ENCODE measurements around the gene IMP4. TPM values are rescaled to one million over a fixed set of nuclear protein-coding genes. Genes with fewer than 3 reads are reported as not detected.

Gene IMP4
- total and polyA plus RNA-seq, 2 donors (not counting 1 experiment from before 2014, with no cell fraction given) = 102 to 164 TPM

DNA sequence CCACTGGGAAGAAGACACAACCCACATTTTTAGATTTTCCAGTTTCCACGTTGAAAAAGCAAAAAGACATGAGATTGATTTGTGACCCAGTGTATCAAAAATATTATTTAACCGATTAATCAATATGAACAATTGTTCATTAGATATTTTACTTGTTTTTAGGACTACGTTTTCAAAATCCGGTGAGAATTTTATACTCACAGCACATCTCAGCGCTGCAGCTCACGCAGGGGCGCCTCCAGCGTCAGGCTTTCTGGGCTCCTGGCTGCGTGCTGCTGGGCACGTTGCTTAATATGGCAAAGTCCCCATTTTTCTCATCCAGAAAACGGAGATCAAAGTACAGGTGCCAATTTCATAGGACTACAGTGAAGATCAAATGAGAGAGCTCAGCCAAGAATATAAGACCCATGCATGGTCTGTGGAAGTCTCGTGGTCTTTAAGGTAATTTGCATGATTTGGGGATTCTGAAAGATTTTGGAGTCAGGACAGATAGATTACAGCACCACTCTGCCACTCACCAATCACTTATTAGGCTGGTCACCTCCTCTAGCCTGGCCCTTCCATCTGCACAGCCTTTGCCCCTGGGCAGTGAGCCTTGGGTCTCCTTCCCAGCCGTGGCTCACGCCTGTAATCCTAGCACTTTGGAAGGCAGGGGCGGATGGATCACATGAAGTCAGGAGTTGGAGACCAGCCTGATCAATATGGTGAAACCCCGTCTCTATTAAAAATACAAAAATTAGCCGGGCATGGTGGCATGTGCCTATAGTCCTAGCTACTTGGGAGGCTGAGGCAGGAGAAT lies 49.4 kb downstream of the IMP4 start:
- no peaks in the 10 kb centered on the region for H4K20me1 ChIP-seq (ENCODE audit: control insufficient read depth, insufficient read depth, low read length, poor library complexity, severe bottlenecking)
- peak overlapping the region; percentile 48 to 72 (median 63) for H3K4me3 ChIP-seq (ENCODE audit: control extremely low read depth in 1 of 5, extremely low read depth in 1 of 5, insufficient read depth in 1 of 5, low read depth in 2 of 5, low read length in 4 of 5)
- no peaks in the 10 kb centered on the region for H3K79me2 ChIP-seq (ENCODE audit: control insufficient read depth, insufficient read depth, low read length)
- no peaks in the 10 kb centered on the region for H3K27me3 Mint-ChIP-seq
- peaks cover 0 to 5% (median 0%) of the 10 kb centered on the region in 3 donors for H3K9me3 ChIP-seq (ENCODE audit: control extremely low read depth in 1 of 3, control insufficient read depth in 2 of 3, insufficient read depth in 1 of 3, low read length in 2 of 3)
- no peaks in the 10 kb centered on the region for H3K36me3 ChIP-seq (replicated peaks in 1 of 2; ENCODE audit: control extremely low read depth in 1 of 2, control insufficient read depth in 1 of 2, extremely low read depth in 1 of 2, insufficient read depth in 2 of 2, low read length in 1 of 2)
- peak overlapping the region; percentile 76 for H3K9ac ChIP-seq (ENCODE audit: low read length)
- peak overlapping the region; percentile 83 for H2AFZ ChIP-seq (ENCODE audit: insufficient read depth, low read depth, low read length, poor library complexity, severe bottlenecking)
- intact Hi-C loops (cut with micrococcal nuclease) = loop anchor here (1.0 to 5.0 kb wide), 2 partner anchors 20 to 35 kb away; partner anchors contain the start of gene PTPN18
- TF ChIP-seq EZH2 (IDR thresholded peaks at IDR 0.05; ENCODE audit: borderline replicate concordance, insufficient read depth, low read depth, low read length, poor library complexity, severe bottlenecking) = no peak
- TF ChIP-seq, protein P1, sequence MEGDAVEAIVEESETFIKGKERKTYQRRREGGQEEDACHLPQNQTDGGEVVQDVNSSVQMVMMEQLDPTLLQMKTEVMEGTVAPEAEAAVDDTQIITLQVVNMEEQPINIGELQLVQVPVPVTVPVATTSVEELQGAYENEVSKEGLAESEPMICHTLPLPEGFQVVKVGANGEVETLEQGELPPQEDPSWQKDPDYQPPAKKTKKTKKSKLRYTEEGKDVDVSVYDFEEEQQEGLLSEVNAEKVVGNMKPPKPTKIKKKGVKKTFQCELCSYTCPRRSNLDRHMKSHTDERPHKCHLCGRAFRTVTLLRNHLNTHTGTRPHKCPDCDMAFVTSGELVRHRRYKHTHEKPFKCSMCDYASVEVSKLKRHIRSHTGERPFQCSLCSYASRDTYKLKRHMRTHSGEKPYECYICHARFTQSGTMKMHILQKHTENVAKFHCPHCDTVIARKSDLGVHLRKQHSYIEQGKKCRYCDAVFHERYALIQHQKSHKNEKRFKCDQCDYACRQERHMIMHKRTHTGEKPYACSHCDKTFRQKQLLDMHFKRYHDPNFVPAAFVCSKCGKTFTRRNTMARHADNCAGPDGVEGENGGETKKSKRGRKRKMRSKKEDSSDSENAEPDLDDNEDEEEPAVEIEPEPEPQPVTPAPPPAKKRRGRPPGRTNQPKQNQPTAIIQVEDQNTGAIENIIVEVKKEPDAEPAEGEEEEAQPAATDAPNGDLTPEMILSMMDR (IDR thresholded peaks at IDR 0.05) = no peak
- ChIA-PET POLR2A (no interaction called here), CTCF (interaction anchor here (1.9 kb wide), 1 partner anchor 19 kb away, joined by 5 read pairs; no protein-coding TSS in a partner anchor)
- peak overlapping the region; percentile 95 for H3K27ac Mint-ChIP-seq
- ATAC-seq (ENCODE audit: low read depth) (no peak), DNase-seq (peak; percentile 20)
- peak overlapping the region; percentile 94 for H3K4me3 Mint-ChIP-seq
- H3K4me2 ChIP-seq (replicated peaks; ENCODE audit: low read depth, low read length, poor library complexity, severe bottlenecking) = peak overlapping the region; percentile 89
- no peaks in the 10 kb centered on the region for H3K27me3 ChIP-seq (replicated peaks in 1 of 4; ENCODE audit: control extremely low read depth in 1 of 4, control insufficient read depth in 3 of 4, insufficient read depth in 4 of 4, low read length in 3 of 4)
- no peaks in the 10 kb centered on the region for H3K9me3 Mint-ChIP-seq (ENCODE audit: insufficient read depth)
- peak overlapping the region in 1 of 2 donors; percentile 14 for H3K27ac ChIP-seq (ENCODE audit: low read length in 2 of 2)
- H3K4me1 Mint-ChIP-seq = peaks cover 46% of the 10 kb centered on the region
- 36% methylated on average over 12 of the region's 17 CpGs for WGBS (ENCODE audit: insufficient coverage)
- peaks cover 20 to 46% of the 10 kb centered on the region in 2 donors for H3K4me1 ChIP-seq (ENCODE audit: control insufficient read depth in 2 of 2, insufficient read depth in 2 of 2, low read length in 2 of 2)

Data from B cell (primary cell).